SK-N-SH treated with all-trans-retinoic acid at 6 μM for 48 hours (cell line): ENCODE data around the gene CHERP.

Experiments
- GLIS3 ChIP-seq: fragments of 250-450 bp; sonication (Bioruptor Pico); IDR thresholded peaks from 2 replicates; pipeline ENCODE4 v1.5.0; 2020; ENCODE audit warnings: mild to moderate bottlenecking, moderate library complexity
- ISL1 ChIP-seq: fragments of 250-450 bp; sonication (Bioruptor Pico); IDR thresholded peaks from 2 replicates; pipeline ENCODE4 v2.1.2; 2022; ENCODE audit warnings: mild to moderate bottlenecking, moderate library complexity
- PPARA ChIP-seq: fragments of 250-450 bp; sonication (Bioruptor Pico); IDR thresholded peaks from 2 replicates; pipeline ENCODE4 v1.5.0; 2020; ENCODE audit warnings: mild to moderate bottlenecking, borderline replicate concordance
- RARB ChIP-seq: fragments of 250-450 bp; sonication (Bioruptor Pico); IDR thresholded peaks from 2 replicates; pipeline ENCODE4 v1.8.0; 2021; ENCODE audit warnings: mild to moderate bottlenecking, moderate library complexity
- ZFP3 ChIP-seq: fragments of 250-450 bp; sonication (Bioruptor Pico); IDR thresholded peaks from 2 replicates; pipeline ENCODE4 v1.5.0; 2020; ENCODE audit warnings: mild to moderate bottlenecking, moderate library complexity
- ZFP30 ChIP-seq: fragments of 450-650 bp; formaldehyde crosslinking; IDR thresholded peaks from 2 replicates; pipeline ENCODE4 v1.5.0; 2022; ENCODE audit warnings: mild to moderate bottlenecking, moderate library complexity
- ZNF565 ChIP-seq: fragments of 450-650 bp; formaldehyde crosslinking; conservative IDR thresholded peaks from 2 replicates; pipeline ENCODE4 v1.5.0; 2020; ENCODE audit warnings: low read depth, mild to moderate bottlenecking, moderate library complexity

DNA sequence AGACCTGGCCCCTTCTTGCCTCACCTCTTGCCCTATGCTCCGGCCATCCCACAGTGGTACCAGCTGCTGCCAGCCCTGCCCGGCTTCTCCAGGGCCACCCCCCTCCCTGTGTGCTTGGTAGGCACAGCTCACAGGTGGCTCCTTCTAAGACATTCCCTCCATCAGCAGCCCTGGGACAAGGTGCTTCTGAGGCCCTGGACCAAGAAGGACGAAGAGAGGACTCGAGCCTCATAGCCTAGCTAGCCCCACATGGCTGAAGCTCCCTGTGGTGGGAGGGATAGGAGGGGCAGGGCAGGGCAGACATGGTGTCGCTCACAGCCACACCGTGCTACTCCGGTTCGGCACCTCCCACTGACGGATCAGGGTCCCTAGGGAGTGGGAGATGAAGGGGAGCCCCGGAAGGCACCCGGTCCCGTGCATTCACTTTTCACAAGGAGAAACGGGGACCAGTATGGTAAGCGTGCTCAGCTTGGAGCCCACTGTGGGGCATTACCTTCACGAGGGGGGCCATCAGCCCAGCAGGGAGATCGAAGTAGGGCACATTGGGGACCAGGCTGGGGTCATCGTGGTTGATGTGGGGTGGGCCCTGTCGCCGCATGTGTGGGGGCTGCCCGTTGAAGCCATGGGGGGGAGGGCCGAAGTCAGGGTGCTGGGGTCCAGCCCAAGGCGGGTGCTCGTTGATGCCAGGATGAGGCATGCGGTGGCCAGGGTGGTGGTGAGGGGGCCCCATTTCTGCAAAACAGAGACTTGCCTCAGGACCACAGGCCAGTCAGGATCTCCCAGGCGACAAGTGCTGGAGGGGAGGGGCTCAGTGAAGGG is 19.5 kb downstream of the CHERP start:
- TF ChIP-seq ISL1 (CRISPR knock-in tag), result no peak
- TF ChIP-seq ZFP3 (CRISPR knock-in tag), result no peak
- TF ChIP-seq ZNF565, result no peak
- no peak for TF ChIP-seq PPARA (CRISPR knock-in tag)
- TF ChIP-seq ZFP30 (CRISPR knock-in tag), result no peak
- TF ChIP-seq RARB (CRISPR knock-in tag), result no peak
- TF ChIP-seq GLIS3 (CRISPR knock-in tag), result no peak
